Subcutaneous adipose tissue (tissue), 4 donors: ENCODE results near the gene RGCC. TPM values are rescaled to one million over a fixed set of nuclear protein-coding genes. Genes with fewer than 3 reads are reported as not detected.

Experiments used
- total RNA-seq, 4 donors: library from RNA; depleted of rRNA; stranded (reverse); fragments of >200 nt; gene quantifications; one replicate each; pipeline ENCODE4 v1.1.0, GENCODE V29; 2016
- TF ChIP-seq, protein P1 (sequence below): fragments of 450-650 bp; IDR thresholded peaks from one replicate; pipeline ENCODE4 v1.5.1; 2016; ENCODE audit warnings: low read depth, mild to moderate bottlenecking, control low read depth, antibody characterized with exemption, moderate library complexity

Gene RGCC
- total RNA-seq, 4 donors from 2014 or later = 105 to 259 (median 203) TPM

DNA sequence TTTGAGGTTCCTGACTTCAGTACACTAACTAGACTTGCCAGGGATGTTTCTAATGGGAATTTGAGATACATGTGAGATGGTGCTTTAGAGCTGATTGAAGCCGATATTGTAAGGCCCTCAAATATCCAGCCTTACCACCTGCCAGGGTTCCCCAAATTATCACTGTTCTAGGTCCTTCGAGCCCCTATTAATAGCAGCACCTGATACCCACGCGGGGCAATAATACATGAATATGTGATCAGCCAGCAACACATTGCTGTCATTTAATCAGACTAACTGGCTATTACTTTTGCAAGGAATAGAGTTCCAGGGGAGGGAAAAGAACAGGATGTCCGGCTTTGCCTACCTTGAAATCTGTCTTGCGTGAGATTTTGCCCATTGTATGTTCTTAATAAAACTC, 5.1 kb downstream of the RGCC start:
- TF ChIP-seq, protein P1, sequence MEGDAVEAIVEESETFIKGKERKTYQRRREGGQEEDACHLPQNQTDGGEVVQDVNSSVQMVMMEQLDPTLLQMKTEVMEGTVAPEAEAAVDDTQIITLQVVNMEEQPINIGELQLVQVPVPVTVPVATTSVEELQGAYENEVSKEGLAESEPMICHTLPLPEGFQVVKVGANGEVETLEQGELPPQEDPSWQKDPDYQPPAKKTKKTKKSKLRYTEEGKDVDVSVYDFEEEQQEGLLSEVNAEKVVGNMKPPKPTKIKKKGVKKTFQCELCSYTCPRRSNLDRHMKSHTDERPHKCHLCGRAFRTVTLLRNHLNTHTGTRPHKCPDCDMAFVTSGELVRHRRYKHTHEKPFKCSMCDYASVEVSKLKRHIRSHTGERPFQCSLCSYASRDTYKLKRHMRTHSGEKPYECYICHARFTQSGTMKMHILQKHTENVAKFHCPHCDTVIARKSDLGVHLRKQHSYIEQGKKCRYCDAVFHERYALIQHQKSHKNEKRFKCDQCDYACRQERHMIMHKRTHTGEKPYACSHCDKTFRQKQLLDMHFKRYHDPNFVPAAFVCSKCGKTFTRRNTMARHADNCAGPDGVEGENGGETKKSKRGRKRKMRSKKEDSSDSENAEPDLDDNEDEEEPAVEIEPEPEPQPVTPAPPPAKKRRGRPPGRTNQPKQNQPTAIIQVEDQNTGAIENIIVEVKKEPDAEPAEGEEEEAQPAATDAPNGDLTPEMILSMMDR = no peak

DNA sequence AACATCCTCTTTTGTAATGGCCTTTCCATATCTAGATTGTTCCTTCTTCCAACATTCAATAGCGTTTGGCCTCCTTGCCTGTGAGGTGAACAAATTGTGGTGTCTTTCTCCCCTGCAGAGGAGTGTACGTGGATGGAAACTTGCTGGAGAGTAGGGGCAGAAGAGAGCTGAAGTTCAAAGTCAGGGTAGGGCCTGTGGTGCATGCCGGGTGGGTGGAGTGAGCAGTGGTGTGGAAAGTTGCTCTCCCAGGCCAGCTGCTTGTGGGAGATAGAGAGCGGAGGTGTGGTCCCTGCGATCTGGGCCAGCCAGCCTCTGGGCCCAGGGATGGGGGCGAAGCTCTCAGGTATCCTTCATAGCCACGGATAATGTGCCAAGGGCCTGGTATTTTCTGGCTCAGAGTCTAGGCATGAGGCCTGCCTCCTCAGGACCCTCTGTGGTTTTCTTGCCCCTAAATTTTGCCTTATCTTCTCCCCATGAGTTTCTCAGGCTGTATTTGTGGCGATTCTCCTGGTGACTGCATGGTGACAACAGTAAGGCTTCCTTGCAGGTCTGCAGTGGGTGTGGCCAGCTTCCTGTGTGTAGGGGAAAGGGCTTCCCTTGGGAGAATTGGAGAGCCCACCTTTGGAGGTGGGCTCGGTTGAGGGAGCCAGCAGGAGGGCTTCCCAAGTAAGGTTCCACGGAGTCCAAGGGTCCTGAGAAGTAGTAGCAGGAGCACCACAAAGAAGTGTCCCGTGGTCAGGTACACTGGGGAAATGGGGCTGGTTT, 6.7 kb downstream of the RGCC start:
- TF ChIP-seq, protein P1 = no peak

DNA sequence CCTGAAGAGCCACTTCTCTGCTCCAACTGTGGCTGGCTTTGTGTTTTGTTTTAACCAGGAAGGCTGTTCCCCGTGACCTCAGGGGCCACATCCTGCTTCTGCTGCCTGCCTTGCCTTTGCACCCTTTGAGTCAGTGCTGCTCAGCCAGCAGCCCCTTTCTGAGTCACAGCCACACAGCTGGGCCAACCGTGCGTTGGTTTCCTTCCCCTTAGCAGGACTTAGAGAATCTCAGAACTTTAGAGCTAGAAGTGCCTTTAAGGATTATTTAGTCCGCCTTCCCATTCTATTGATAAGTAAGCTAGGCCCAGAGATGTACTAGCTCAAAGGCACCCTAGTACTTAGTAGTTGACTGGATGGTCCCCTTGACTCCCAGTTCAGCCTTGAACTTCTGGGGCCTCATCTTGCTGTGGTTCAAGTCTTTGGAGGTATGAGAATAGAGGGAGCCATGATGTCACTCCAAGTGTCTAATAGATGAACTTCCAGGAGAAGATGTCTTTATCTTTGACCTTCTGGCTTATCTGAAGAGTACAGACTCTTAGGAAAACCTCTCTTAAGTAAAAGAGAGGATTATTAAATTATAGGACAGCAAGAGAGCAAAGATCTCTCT, 8.0 kb downstream of the RGCC start:
- TF ChIP-seq, protein P1 = no peak

DNA sequence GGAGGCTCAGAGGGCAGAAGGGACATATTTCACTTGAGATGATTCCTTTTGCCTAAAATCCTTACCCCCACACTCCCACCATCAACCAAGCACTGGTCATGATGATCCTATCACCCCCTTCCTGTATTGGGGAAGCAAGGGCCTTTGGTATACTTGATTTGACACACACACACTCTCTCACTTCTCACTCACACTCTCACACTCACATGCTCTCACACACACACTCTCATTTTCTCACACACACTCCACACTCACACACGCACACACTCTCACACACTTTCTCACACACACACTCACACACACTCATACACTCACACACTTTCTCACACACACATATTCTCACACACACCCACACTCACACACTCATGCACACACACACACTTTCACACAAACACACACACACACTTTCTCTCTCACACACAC, 8.6 kb downstream of the RGCC start:
- TF ChIP-seq, protein P1 = no peak

DNA sequence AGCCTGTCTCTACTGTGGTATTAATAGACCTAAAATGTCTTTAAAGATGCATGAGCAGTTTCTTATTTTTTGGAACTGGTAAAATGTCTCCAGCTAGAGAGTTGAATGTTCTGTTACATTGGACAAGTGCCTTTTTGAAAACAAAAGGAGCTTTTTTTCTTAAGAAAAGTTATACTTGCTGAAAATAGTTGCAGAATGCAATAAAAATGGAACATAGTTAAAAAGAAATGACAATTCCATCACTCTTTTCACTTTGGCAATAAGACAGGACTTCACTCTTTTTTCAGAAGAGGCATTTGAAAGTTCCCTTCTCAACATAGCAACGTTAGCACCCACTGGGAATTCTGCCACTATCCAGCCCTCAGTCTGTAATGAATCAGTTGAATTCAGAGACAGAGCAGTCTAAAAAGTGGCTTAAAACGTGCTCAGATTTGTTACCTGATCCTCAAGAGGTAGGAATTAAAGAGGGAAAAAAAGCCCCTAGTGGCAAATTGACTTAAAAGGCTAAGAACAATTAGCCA, 10.1 kb downstream of the RGCC start:
- TF ChIP-seq, protein P1 = no peak

DNA sequence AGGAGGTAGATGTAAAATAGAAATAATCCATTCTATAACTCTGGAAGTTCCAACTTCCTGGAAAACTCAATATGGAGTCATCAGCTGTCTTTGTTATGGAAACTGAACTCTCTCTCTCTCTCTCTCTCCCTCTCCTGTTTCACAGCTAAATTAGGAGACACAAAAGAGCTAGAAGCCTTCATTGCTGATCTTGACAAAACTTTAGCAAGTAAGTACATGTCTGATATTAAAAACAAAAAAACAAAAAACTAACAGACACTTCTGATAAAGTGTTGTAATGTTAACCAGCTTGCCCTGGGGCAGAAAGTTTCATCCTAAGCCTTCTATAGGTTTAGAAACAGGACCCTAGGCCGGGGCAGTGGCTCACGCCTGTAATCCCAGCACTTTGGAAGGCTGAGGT, 11.3 kb downstream of the RGCC start:
- TF ChIP-seq, protein P1 = no peak

DNA sequence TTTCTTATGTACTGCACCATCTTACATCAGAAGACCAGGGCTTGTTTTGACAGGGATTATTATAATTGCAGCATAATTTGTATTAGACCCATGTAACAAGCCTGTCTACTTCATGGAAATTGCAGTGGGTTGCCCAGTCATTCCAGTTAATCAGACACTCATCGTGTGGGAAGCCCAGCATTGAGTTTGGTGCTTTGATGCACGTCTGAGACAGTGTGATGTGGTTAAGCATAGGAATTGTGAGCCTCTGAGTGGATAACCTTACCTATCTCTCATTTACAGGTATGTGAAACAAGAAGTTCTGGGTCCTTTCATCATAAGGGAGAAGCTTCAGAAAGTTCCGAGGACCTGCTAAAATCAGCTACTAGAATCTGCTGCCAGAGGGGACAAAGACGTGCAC, 12.8 kb downstream of the RGCC start:
- TF ChIP-seq, protein P1 = no peak
